Progenitor cell of endocrine pancreas (in vitro differentiated cells): ENCODE measurements around the gene TSHZ3. TPM values are rescaled to one million over a fixed set of nuclear protein-coding genes. Genes with fewer than 3 reads are reported as not detected.

Experiments
- DNase-seq: peaks from one replicate; pipeline ENCODE4 v3.0.0; 2021; ENCODE audit warnings: low spot score; ENCODE audit not compliant: unreplicated experiment
- H3K27ac Mint-ChIP-seq: 2 replicates; pipeline ENCODE4 v1.8.0; 2021; ENCODE audit warnings: mild to moderate bottlenecking, moderate library complexity, mixed read lengths
- H3K27me3 Mint-ChIP-seq: 2 replicates; pipeline ENCODE4 v1.8.0; 2021; ENCODE audit warnings: mixed read lengths
- H3K36me3 Mint-ChIP-seq: 2 replicates; pipeline ENCODE4 v1.8.0; 2022; ENCODE audit warnings: mixed read lengths; ENCODE audit not compliant: insufficient read depth
- H3K4me1 Mint-ChIP-seq: 2 replicates; pipeline ENCODE4 v1.8.0; 2021; ENCODE audit warnings: low read depth, mixed read lengths
- H3K4me3 Mint-ChIP-seq: 2 replicates; pipeline ENCODE4 v1.8.0; 2021; ENCODE audit warnings: low read depth, mild to moderate bottlenecking, moderate library complexity, mixed read lengths
- H3K9me3 Mint-ChIP-seq: 2 replicates; pipeline ENCODE4 v1.8.0; 2021; ENCODE audit warnings: low read depth, mixed read lengths
- total RNA-seq: library from RNA; stranded (reverse); gene quantifications from 2 replicates; pipeline ENCODE4 v1.2.1, GENCODE V29; 2021
- TF ChIP-seq, protein P1 (sequence below): fragments of 200-600 bp; sonication (generic); IDR thresholded peaks from one replicate; pipeline ENCODE4 v1.5.0; 2021; ENCODE audit warnings: antibody characterized with exemption, mild to moderate bottlenecking; ENCODE audit not compliant: unreplicated experiment

TSHZ3 gene
- total RNA-seq, 1 donor from 2014 or later = 15.5 TPM

DNA sequence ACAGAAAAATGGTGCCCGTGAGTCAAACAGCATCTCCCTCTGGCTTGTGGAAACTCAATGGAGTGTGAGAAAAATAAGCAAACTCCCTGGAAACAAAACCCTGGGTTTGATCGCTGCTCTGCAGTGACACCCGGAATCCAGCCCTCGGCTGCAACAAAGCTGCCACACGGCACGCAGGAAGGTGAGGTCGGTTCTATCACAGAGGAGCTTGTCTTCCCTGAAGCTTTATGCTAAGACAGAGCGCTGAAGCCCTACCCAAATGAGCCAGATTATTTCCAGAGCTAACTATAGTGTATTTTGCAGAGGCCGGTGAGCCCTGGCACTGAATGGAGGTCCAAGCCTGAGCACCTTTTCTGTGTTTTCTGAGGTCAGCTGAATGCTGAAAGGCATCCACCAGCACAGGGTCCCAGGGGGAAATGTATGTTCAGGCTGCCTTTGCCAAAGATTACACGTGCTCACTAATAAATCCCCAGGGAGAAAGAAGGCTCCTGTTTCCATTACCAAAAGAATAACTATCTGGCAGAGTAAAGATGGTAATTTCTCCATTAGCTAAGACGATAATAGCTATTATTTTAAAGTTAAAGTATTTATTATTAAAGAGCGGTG, 77.8 kb downstream of the TSHZ3 start:
- Mint-ChIP-seq H3K9me3 (no peaks in the 10 kb centered on the region), H3K27ac (no peak overlapping the region), H3K27me3 (peaks cover 3% of the 10 kb centered on the region), H3K4me1 (peaks cover 3% of the 10 kb centered on the region), H3K36me3 (peaks cover 14% of the 10 kb centered on the region), H3K4me3 (no peak overlapping the region)
- TF ChIP-seq, protein P1, sequence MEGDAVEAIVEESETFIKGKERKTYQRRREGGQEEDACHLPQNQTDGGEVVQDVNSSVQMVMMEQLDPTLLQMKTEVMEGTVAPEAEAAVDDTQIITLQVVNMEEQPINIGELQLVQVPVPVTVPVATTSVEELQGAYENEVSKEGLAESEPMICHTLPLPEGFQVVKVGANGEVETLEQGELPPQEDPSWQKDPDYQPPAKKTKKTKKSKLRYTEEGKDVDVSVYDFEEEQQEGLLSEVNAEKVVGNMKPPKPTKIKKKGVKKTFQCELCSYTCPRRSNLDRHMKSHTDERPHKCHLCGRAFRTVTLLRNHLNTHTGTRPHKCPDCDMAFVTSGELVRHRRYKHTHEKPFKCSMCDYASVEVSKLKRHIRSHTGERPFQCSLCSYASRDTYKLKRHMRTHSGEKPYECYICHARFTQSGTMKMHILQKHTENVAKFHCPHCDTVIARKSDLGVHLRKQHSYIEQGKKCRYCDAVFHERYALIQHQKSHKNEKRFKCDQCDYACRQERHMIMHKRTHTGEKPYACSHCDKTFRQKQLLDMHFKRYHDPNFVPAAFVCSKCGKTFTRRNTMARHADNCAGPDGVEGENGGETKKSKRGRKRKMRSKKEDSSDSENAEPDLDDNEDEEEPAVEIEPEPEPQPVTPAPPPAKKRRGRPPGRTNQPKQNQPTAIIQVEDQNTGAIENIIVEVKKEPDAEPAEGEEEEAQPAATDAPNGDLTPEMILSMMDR = no peak
- no peak for DNase-seq

DNA sequence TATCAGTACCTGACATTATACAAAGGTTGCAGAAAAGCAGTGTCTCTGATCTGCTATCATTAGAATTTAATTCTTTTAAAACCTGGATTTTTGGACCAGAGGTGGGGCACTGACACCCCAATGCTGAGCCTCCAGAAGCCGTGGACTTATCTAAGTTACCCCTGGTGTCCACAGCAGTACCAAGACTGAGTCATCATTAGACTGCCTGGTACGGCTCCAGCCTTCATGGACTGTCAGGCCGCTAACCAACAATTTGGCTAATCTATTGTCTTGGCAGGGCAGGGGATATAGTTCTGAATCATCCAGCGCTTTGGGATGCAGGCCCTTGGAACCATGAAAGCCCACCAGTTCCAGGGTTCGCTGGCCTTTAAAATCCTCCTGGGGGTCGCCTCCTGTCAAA, 78.3 kb downstream of the TSHZ3 start:
- Mint-ChIP-seq H3K4me1 (peaks cover 3% of the 10 kb centered on the region), H3K4me3 (no peak overlapping the region), H3K9me3 (no peaks in the 10 kb centered on the region), H3K27me3 (peaks cover 3% of the 10 kb centered on the region), H3K27ac (no peak overlapping the region), H3K36me3 (peaks cover 12% of the 10 kb centered on the region)
- TF ChIP-seq, protein P1 = no peak
- DNase-seq = no peak

DNA sequence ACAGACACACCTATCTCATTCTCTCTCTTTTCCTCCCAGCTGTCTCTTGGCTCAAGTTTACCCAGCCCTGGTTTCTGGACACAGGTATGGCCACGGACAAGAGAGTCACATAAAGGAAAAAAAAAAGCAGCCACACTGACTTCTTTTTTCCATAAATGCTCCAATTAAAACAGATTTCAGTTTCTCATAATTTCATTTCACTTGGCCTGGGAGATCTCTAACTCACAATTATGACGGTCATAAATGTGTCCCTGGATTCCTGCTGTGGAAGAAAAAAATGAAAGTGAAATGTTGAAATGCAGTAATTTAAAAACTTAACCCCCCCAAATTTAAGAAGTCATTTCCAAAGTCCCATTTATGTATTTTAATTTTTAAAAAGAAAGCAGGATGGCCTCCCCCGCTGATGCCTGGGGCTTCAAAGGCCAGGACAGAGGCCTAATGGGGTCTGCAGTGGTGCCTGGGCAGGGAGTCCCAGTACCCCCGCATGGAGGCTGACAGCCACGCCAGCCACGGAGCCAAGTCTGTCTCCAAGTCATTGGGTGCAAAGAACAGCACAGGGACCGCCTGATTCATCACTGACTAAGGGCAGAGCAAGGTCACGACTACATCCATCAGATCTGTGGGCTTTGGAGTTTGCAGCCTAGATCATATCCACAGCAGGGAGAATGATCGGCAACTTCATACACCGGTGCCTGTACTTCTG, 79.7 kb downstream of the TSHZ3 start:
- Mint-ChIP-seq H3K27me3 (peaks cover 3% of the 10 kb centered on the region), H3K9me3 (no peaks in the 10 kb centered on the region), H3K27ac (no peak overlapping the region), H3K4me1 (no peaks in the 10 kb centered on the region), H3K36me3 (peaks cover 6% of the 10 kb centered on the region), H3K4me3 (no peak overlapping the region)
- TF ChIP-seq, protein P1 = no peak
- no peak for DNase-seq

DNA sequence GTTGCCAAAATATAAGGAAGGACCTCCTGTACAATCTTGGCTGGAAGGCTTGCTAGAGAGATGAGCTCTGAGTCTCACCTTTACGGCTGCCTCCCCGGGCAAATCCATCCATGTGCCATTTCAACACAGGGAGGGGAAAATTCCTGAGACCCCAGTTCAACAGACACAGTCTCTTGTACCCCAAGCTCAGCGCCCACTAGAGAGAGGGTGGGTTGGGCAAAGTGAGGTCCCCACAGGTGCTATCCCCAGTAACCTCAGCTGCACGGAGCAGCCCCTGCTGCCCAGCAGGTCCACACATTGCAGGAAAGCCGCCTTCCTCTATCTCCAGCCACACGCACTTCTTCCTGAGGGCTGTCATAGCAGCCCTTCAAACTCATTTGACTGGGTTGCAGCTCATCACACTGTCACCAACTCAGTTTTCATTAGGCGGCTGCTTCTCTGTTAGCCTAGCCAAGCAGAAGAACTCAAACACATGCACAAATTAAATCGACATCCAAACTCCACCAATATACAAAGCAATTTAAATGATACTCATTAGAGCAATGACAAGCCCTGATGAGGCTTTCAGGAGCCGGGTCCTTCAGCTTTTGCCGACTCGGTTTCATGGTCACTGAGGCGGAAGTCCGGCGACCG, 80.4 kb downstream of the TSHZ3 start:
- Mint-ChIP-seq H3K4me1 (no peaks in the 10 kb centered on the region), H3K36me3 (peaks cover 3% of the 10 kb centered on the region), H3K27me3 (peaks cover 6% of the 10 kb centered on the region), H3K27ac (no peak overlapping the region), H3K9me3 (no peaks in the 10 kb centered on the region), H3K4me3 (no peak overlapping the region)
- no peak for DNase-seq
- TF ChIP-seq, protein P1 = no peak

DNA sequence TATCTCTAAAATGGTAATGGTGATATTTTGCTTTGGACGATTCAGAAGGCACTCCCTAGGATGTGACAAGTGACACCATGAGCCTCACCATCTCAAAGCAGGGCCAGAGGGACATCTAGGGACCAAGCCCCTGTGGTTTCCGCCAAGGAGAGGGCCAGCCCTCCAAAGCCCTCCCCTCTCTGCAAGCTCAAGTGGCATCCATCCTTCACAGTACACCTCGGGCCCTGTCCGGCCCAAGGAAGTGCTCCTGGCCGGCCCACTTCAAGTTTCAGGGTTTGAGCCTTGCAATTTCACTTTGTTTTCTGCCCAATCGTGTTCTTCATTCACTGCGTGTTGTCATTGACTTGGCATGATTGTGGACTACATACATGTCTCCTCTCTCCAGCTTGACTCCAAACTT, 82.5 kb downstream of the TSHZ3 start:
- H3K4me3 Mint-ChIP-seq = no peak overlapping the region
- no peaks in the 10 kb centered on the region for H3K36me3 Mint-ChIP-seq
- H3K27me3 Mint-ChIP-seq = peaks cover 10% of the 10 kb centered on the region
- H3K4me1 Mint-ChIP-seq = no peaks in the 10 kb centered on the region
- H3K9me3 Mint-ChIP-seq = no peaks in the 10 kb centered on the region
- no peak overlapping the region for H3K27ac Mint-ChIP-seq
- TF ChIP-seq, protein P1 = no peak
- DNase-seq = no peak
